GM19240 (cell line): ENCODE data around the gene TCIRG1.
"Not testable (repeated sequence)": the region's sequence is repeated elsewhere in the genome, so short reads cannot be mapped to it uniquely, and the experiment has no call there.

Experiments used
- DNase-seq: peaks from one replicate; pipeline ENCODE4 v3.0.0; 2011; ENCODE audit warnings: low spot score; ENCODE audit not compliant: insufficient read length

The TCIRG1 gene

DNA sequence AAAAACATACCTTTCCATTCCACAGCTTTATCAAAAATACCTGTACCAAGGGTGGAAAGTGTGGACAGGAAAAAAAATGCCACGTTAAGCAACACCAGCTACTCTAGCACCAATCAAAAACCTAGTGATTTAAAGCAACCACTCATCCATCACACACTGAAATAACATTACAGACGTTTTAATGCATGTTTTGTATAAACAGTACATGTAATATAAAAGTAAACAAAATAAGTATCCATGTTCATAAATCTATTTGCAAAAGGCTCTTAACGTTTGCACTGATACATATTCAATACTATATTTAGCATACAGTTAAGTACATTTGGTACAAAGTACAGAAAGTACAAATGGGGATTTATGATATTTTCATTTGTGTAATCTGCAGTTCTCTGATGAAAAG lies 43.7 kb downstream of the TCIRG1 start:
- no peak for DNase-seq

DNA sequence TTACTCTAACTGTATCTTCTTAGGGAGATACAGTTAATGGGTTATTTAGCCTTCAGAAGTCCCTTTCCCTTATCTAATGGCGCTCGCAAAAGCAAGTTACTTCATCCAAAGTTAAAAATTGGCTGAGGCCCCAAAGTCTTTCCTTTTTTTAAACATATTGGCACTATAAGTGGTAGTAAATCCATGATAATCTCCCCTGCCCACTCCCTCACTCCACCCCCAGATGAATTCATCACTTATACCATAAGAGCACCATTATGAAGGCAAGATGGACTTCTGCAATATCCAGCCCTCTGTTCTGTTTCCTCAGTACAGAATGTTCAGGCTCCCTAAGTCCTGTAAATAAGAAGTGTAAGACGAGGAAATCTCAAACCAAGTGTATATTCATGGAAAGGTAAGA lies 44.7 kb downstream of the TCIRG1 start:
- DNase-seq = no peak

DNA sequence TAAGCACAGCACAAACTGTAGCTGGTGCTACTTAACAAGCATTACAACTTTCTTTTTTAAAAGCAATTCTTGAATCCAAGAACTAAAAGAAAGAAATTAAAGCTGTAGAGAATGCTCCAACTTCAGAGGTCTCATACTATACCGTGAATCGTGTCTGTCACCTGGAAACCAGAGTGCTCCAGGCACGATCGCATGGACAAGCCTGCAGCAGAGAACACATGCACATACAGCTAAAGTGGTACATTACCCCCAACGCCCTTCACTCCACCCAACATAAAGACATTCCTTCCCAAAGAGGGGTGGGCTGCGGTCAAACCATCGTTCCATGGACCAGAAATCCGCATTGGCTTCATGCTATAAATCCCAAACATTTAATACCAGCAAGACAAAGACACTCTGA lies 50.9 kb downstream of the TCIRG1 start:
- no peak for DNase-seq

DNA sequence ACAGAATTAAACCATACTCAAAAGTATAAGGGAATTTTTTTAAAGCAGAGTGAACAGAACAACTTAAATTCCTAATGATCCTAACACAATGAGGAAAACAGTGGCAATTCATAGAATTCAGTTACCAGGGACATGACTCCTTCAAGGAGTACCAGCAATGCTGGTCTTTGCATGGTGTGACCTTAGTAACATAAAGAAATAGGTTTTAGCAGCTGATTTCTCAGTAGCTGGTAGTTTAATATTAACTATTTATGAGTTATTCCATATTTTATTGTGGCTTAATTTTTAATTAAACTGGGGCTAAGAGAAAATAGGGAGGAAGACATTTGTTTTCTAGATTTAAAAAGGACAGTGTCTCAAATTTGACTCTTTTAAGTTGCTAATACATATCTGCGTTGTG lies 51.5 kb downstream of the TCIRG1 start:
- no peak for DNase-seq

DNA sequence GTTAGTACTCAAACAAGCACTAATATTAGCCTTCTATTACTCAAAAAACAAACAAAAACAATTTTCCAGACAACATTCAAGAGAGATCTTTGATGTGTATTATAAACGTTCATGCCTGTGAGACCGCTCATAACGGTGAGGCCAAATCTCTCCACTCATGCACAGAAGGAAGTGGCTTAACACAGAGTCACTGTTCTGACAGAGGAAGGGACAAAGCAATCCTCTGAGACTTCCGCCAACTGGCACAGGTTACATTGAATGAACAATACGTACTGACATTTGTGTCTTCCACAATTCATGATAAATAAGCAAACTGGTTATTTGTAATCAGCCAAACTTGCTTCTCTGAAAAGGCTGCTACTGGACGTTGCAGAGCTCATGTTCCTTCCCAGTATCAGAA lies 51.9 kb downstream of the TCIRG1 start:
- DNase-seq = no peak

DNA sequence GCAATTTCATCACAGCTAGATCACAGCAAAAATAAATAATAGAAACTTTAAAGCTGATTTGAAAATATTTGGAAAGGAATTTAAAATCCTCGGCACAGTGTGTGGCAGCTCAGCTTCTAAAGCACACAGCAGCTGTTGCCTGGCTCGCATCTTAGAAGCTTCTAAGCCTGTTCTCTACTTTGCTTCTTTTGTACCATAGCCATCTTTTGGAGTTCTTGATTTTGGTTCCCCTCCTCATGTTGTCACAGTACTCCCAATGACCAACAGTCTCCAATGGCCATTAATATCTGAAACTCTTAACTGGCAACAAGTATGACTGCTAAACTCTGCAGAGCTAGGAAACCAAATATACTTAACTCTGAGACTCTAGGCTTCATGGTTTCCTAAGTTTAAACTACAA lies 53.6 kb downstream of the TCIRG1 start:
- DNase-seq = no peak

DNA sequence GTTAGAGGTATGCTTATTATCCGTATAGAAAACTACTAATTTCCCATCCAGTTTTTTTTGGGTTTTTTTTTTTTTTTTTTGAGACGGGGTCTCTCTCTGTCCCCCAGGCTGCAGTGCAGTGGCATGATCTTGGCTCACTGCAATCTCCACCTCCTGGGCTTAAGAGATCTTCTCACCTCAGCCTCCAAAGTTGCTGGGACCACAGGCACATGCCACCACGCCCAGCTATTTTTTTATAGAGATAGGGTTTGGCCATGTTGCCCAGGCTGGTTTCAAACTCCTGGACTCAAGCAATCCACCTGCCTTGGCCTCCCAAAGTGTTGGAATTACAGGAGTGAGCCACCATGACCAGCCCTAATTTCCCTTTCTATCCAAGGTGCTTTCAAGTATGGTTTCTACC lies 54.1 kb downstream of the TCIRG1 start:
- not testable (repeated sequence) for DNase-seq

DNA sequence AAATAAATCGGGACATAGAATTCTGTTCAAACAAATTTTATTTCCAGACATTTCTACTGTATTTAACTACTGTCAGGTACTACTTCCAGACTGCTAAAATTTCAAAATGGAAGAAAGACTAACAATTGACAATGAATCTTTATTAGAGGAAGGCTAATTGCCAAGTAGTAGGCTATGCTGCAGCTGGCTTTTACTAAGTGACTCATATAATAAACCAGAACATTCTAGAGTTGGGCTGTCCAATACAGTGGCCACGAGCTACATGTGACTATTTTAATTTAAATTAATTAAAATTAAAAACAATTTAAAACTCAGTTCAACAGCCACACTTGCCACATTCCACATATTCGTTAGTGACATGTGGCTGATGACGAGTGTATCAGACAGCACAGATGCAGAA lies 54.7 kb downstream of the TCIRG1 start:
- no peak for DNase-seq

DNA sequence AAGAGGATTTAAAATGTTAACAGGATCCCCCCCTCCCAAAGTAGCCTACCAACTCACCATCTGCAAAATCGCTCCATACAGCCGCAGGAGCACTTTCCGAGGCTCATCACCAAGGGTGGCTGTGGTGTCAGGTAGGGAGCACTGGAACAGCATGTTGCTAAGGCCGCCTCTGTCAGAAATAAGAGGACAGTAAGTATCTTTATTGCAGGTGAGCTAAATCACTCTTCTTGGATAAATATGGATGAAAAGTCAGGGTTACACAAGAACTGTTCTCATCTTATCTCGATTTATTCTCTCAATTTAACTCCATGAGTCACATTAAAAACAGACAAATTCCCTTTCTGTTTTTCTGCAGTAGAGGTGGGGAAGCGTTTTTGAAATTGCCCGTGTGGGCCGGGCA lies 58.1 kb downstream of the TCIRG1 start:
- DNase-seq = no peak

DNA sequence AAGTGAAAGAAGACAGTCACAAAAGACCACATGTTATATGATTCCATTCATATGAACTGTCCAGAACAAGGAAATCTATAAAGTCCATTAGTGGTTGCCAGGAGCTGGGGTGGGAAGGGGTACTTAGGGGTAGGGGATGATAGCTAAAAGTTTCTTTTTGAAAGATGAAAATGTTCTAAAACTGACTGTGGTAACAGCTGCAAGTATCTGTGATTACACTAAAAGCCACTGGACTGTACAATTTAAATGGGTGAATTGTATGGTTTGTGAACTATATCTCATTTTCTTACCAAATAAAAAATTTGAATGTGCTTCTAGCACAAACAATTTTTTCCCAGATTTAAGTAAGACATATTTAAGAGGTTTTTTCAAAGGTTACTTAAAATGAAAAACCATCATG lies 60.2 kb downstream of the TCIRG1 start:
- no peak for DNase-seq

DNA sequence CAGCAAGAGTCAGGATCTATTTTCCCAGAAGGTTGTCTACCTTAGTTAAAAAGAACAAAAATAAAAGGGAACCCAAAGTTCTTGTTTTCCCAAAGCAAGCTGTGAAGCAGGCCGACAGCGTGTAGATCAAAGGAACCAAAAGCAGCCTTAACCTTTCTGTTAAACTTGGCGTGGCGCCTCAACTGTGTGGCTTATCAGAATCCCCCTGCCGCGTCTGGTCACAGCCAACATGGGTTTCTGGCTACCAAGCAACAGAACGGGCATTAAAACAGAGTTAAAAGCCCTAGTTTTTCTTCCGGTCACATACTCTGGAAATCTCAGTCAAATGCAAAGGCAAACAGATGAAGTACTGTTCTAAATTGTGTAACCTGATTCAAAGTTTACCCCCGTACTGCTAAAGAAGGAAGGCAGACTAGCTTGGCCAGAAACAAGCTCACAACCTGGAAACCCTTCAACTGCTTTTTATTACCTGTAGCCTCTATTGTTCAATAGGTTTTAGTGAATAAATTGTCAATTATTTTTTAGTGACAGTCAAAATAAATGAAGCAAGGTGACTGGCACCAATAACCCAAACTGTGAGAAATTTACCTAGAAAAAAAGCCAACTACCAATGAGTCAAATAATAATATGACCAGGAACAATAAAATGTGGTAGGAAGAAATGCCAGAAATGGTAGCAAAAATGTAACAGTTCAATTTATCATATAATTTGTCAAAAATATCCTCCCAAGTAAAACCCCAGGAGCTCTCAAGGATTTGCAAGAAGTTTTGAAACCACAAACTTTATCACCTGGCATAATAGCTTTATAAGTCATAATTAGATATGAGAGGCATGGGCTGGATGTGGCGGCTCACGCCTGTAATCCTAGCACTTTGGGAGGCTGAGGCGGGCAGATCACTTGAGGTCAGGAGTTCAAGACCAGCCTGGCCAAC lies 60.9 kb downstream of the TCIRG1 start:
- no peak for DNase-seq
